NB4 (cell line): ENCODE measurements around the gene WNT2.

Source experiments
- CTCF ChIP-seq: IDR thresholded peaks from one replicate; pipeline ENCODE4 v1.5.1; 2012; ENCODE audit warnings: low read depth, low read length
- POLR2A ChIP-seq: IDR thresholded peaks from 2 replicates; pipeline ENCODE4 v1.6.1; 2011; ENCODE audit warnings: mild to moderate bottlenecking; ENCODE audit not compliant: insufficient read length; ENCODE audit errors: extremely low read depth

DNA sequence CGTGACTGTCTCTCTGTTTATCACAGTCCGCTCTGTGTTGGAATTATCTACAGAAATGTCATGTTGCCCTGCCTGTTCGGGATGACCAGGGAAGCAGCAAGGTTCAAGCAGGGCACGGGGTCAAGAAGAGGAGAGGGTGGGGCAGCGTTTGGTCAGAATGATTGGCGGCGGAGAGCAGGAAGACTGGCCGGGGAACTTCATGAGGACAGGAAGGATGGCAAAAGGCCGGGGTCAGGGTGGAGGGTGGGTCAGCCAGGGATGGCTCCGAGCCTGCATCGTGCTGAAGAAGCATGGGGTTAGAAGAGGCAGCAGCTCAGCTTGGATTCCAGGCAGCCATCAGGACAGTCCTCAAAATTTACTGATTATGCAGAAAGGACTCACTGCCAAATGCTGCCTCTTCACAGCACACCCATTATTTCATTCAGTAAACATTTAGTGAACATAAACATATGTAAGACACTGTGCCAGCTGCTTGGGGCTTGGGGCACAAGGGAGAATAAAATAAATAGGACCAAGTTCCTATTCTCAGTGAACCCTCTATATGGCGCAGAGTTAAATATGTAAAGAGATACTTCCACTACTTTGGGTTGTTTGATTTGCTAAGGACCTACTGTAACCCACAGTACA is 42.8 kb downstream of the WNT2 start:
- TF ChIP-seq CTCF = no peak
- TF ChIP-seq POLR2A = no peak
